HCEC 1CT (cell line): ENCODE data around the gene TBC1D19.
"Not testable (repeated sequence)": the region's sequence is repeated elsewhere in the genome, so short reads cannot be mapped to it uniquely, and the experiment has no call there.

Source experiments
- DNase-seq: peaks from one replicate; pipeline ENCODE4 v3.0.0-alpha.2; 2017

The TBC1D19 gene

GRCh38 chr4:26583865-26584652, at the start of gene TBC1D19:
Gene TBC1D19 (plus strand): TSS chr4:26584084. CDS start chr4:26584194, 110 bp downstream.
- peak; percentile 77 for DNase-seq

GRCh38 chr4:26542991-26543390, 40.9 kb upstream of the TBC1D19 start:
- no peak for DNase-seq

GRCh38 chr4:26544421-26544820, 39.5 kb upstream of the TBC1D19 start:
- no peak for DNase-seq

- DNase-seq, result not testable (repeated sequence)
Measured at GRCh38 chr4:26548379-26548778, 35.5 kb upstream of the TBC1D19 start.

- DNase-seq, result peak; percentile 48
Measured at GRCh38 chr4:26557164-26557563, 26.7 kb upstream of the TBC1D19 start.

GRCh38 chr4:26558166-26558895, 25.6 kb upstream of the TBC1D19 start:
- no peak for DNase-seq

GRCh38 chr4:26566133-26566532, 17.8 kb upstream of the TBC1D19 start:
- no peak for DNase-seq

- DNase-seq, result peak; percentile 90
Measured at GRCh38 chr4:26568446-26568994, 15.4 kb upstream of the TBC1D19 start.

- DNase-seq, result no peak
Measured at GRCh38 chr4:26570596-26570995, 13.3 kb upstream of the TBC1D19 start.

GRCh38 chr4:26573389-26573794, 10.5 kb upstream of the TBC1D19 start:
- DNase-seq, result no peak

- no peak for DNase-seq
Measured at GRCh38 chr4:26574563-26574962, 9.3 kb upstream of the TBC1D19 start.

- peak; percentile 38 for DNase-seq
Measured at GRCh38 chr4:26576231-26576739, 7.6 kb upstream of the TBC1D19 start.

- no peak for DNase-seq
Measured at GRCh38 chr4:26577066-26577465, 6.8 kb upstream of the TBC1D19 start.

- DNase-seq, result no peak
Measured at GRCh38 chr4:26579169-26579568, 4.7 kb upstream of the TBC1D19 start.

GRCh38 chr4:26581341-26581740, 2.5 kb upstream of the TBC1D19 start:
- DNase-seq, result not testable (repeated sequence)

- DNase-seq, result no peak
Measured at GRCh38 chr4:26583538-26583864, 383 bp upstream of the TBC1D19 start.

GRCh38 chr4:26584725-26585124, 841 bp downstream of the TBC1D19 start:
- DNase-seq, result no peak

GRCh38 chr4:26589705-26590104, 5.8 kb downstream of the TBC1D19 start:
- DNase-seq, result no peak

GRCh38 chr4:26590639-26591038, 6.8 kb downstream of the TBC1D19 start:
- peak; percentile 2 for DNase-seq

- DNase-seq, result not testable (repeated sequence)
Measured at GRCh38 chr4:26593557-26593956, 9.7 kb downstream of the TBC1D19 start.

GRCh38 chr4:26594371-26594770, 10.5 kb downstream of the TBC1D19 start:
- no peak for DNase-seq

GRCh38 chr4:26594778-26595177, 10.9 kb downstream of the TBC1D19 start:
- DNase-seq, result no peak

GRCh38 chr4:26596843-26597242, 13.0 kb downstream of the TBC1D19 start:
- DNase-seq, result no peak

GRCh38 chr4:26601204-26601603, 17.3 kb downstream of the TBC1D19 start:
- no peak for DNase-seq
